Bone marrow (tissue), 2 donors: ENCODE data around the gene TRPM4.
"Not testable (repeated sequence)": the region's sequence is repeated elsewhere in the genome, so short reads cannot be mapped to it uniquely, and the experiment has no call there.

Experiments
- DNase-seq, 2 donors: peaks; one replicate each; lab custom pipeline; 2025; lab: John Stamatoyannopoulos, UW

TRPM4 gene

GRCh38 chr19:49127225-49127624 is 30.4 kb upstream of the TRPM4 start:
- DNase-seq: not testable (repeated sequence)

GRCh38 chr19:49127674-49128544 is 29.7 kb upstream of the TRPM4 start:
- DNase-seq: peak; percentile 83 to 92

- no peak for DNase-seq
These were observed 28.9 kb upstream of the TRPM4 start for GRCh38 chr19:49128545-49129237.

GRCh38 chr19:49129238-49129583 is 28.4 kb upstream of the TRPM4 start:
- DNase-seq: no peak

- no peak for DNase-seq
These were observed 27.3 kb upstream of the TRPM4 start for GRCh38 chr19:49130325-49130724.

- no peak for DNase-seq
These were observed 24.5 kb upstream of the TRPM4 start for GRCh38 chr19:49132974-49133609.

GRCh38 chr19:49133621-49134454 is 23.8 kb upstream of the TRPM4 start:
- no peak for DNase-seq

- no peak for DNase-seq
These were observed 21.9 kb upstream of the TRPM4 start for GRCh38 chr19:49135686-49136085.

GRCh38 chr19:49136771-49137171 is 20.8 kb upstream of the TRPM4 start:
- no peak for DNase-seq

GRCh38 chr19:49140951-49141350 is 16.6 kb upstream of the TRPM4 start:
- DNase-seq: no peak

- no peak for DNase-seq
These were observed 16.2 kb upstream of the TRPM4 start for GRCh38 chr19:49141352-49141751.

GRCh38 chr19:49142866-49143335 is 14.7 kb upstream of the TRPM4 start:
- peak in 1 of 2 donors; percentile 10 for DNase-seq

GRCh38 chr19:49145573-49146407 is 11.8 kb upstream of the TRPM4 start:
- peak; percentile 43 to 58 for DNase-seq

- not testable (repeated sequence) for DNase-seq
These were observed 11.2 kb upstream of the TRPM4 start for GRCh38 chr19:49146408-49146770.

- no peak for DNase-seq
These were observed 9.4 kb upstream of the TRPM4 start for GRCh38 chr19:49148044-49148682.

GRCh38 chr19:49148784-49149651 is 8.6 kb upstream of the TRPM4 start:
- DNase-seq: peak in 1 of 2 donors; percentile 64

GRCh38 chr19:49149652-49150105 is 7.9 kb upstream of the TRPM4 start:
- DNase-seq: no peak

- peak in 1 of 2 donors; percentile 37 for DNase-seq
These were observed 7.3 kb upstream of the TRPM4 start for GRCh38 chr19:49150106-49150943.

- DNase-seq: no peak
These were observed 6.7 kb upstream of the TRPM4 start for GRCh38 chr19:49150944-49151243.
